GM19324 (cell line): Measurements from ENCODE around the gene QARS1.

Experiments used
- ATAC-seq: cut with Tn5 transposase; IDR thresholded peaks from one replicate; pipeline ENCODE4 v1.9.1; 2021; ENCODE audit warnings: mild to moderate bottlenecking, moderate library complexity; ENCODE audit not compliant: unreplicated experiment, low FRiP score

The QARS1 gene

GRCh38 chr3:49121132-49121736 is 16.7 kb upstream of the QARS1 start:
- ATAC-seq: no peak

GRCh38 chr3:49120438-49121131 is 16.0 kb upstream of the QARS1 start, which contains the start of gene USP19:
Gene USP19 (minus strand): TSS chr3:49120823. CDS start chr3:49119145, 1,678 bp downstream.
- peak; percentile 84 for ATAC-seq

DNA sequence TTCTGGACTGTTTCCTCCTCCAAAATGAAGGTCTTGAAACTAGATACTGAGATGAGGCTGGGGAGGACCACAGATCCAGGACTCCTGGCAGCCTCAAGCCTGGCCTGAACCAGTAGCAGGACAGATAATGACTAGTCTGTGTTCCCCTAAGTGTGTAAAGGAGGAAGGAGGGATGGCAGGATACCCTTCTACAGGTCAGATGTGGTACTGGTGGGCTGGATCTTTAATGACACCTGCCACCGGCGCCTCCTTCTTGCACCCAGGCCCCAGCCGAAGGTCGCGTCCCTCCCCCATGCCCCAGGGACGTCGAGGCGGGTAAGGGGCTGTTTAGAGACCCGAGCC is 15.5 kb upstream of the QARS1 start:
- ATAC-seq: no peak

GRCh38 chr3:49119439-49119838 is 14.9 kb upstream of the QARS1 start:
- ATAC-seq: no peak

DNA sequence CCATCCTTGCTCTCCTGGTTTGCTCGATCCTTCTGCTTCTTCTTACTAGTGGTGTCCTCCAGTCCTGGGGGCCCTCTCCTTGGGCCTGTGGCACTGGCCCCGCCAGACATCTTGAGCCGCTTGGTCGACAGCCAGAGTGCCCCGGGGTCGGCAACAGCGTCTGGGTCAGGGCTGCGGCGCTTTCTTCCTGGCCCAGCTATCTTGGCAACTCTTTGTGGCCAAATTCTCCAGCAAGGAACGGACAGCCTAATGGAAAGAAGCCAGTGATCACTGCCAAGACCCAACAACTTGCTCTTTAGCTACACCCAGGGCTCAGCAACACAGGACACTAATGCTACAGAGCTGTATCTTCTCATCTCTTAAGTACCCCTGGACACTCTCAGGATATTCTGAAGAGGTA is 14.5 kb upstream of the QARS1 start:
- ATAC-seq: no peak

DNA sequence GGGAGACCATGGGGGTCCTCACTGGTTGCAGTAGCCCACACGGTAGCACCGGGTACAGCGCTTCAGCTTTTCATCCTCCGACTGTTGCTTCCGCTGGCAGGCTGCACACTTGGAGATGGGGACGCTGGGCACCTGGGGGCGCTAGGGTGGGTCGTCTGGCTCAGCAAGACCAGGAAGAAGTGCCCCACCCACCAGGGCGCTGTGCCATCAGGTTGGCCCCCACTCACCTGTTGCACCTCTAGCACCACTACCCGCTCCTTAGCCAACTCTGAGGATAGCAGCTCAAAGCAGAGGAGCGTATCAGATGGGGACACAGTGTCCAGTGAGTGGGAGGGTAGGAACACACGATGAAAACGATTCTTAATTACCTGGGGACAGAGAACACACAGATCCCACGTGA is 7.7 kb upstream of the QARS1 start:
- no peak for ATAC-seq

DNA sequence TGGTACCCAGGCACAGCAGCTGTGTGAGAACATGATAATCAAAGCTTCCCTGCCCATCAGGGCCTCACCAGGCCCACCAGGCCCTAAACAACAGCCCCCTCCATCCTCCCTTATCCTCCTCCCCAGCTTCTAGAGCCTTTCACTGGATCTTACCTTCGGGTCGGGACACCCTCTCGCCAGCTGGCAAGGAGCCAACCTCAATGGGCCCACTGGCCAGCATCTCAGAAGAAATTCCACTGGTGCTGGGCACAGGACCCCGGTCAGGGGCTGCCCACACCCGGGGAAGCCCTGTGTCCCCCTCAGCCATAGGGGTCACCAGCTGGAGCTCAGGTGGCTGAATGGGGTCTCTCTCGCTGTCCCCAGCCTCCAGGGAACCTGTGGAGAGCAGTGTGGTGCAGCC is 6.8 kb upstream of the QARS1 start:
- no peak for ATAC-seq

DNA sequence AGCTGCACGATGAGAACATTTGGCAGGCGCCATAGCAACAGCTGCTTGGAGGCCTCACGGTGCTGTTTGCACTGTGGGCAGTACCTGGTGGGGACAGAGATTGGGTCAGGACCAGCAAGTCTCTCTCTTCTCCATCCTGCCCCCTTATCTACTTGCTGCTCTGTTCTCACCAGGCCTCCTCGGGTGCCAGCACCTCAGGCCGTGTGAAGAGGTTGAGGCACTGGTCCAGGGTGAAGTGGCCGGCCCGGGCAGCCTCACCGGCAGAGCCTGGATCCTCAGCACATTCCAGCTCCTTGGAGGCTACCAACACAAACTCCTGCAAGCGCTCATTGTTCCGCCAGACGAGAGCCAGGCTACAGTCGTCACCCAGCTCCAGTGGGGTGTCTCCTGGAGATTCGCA is 6.2 kb upstream of the QARS1 start:
- ATAC-seq: no peak

DNA sequence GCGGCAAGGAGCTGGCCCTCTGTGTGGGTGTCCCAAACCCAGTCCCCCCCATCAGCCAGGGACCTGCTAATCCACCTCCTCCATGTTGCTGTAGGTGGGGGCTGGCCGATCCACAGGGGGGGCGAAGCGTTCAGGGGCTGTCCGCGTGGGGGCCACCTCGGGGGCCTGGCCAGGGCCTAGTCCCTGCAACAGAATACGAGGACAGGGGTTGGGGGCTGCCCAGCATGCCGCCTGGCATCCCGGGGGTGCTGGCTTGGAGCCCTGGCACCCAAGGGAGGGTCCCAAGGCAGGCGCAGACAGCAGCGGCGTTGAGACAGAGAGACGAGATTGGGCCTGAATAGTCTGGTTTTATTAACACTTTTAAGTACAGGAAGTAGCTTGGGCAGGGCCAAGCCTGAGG is 3.8 kb upstream of the QARS1 start:
- ATAC-seq: no peak

- ATAC-seq: no peak
Measured at GRCh38 chr3:49104052-49104426, 518 bp downstream of the QARS1 start.

GRCh38 chr3:49100046-49100615 is 4.4 kb downstream of the QARS1 start:
- ATAC-seq: no peak

DNA sequence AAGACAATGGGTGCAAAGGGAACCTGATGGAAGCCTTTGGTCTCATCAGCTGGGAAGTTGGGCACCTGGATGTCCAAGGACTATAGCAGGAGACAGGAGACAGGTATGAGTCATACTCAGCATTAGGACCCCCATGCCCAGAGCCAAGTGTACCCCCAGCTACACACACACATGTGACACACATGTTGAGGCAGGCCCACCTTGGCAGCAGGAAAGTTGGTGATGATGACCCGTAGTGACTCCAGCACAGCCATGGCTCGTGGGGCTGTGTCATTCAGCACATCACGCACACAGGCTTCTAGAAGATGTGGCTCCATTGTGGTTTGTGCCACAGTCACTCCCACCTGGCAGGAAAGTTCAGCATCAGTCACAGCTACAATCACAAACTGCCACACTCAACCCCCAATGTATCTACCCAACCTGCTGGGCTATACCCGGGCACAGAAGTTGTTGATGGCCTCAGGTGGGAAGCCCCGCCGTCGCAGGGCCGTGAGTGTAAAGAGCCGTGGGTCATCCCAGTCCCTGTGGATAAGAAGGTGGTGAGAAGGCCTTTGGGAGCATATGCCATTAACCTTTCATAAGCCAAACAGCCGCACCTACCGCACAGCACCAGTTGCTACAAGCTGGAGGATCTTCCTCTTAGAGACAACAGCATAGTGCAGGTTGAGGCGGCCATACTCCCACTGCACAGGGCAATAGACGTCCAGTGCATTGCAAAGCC is 5.5 kb downstream of the QARS1 start:
- no peak for ATAC-seq

DNA sequence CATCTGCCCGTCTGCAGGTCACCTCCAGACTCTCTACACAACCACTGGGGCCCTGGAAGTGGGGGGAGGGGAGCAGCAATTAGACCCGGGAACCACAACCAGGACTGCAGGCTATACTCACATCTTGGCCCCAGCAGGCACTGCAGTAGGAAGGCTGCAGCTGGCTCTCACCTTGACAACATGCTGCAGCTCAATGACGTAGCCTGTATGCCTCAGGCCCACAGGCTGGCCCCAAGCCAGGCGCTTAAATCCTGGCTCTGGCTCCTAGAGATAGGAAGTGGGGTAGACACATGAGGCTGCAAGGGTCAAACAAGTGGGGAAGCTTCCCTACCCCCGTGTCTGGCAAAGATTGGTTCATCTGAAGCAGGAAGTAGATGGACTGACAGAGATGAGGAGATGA is 6.1 kb downstream of the QARS1 start:
- ATAC-seq: no peak

DNA sequence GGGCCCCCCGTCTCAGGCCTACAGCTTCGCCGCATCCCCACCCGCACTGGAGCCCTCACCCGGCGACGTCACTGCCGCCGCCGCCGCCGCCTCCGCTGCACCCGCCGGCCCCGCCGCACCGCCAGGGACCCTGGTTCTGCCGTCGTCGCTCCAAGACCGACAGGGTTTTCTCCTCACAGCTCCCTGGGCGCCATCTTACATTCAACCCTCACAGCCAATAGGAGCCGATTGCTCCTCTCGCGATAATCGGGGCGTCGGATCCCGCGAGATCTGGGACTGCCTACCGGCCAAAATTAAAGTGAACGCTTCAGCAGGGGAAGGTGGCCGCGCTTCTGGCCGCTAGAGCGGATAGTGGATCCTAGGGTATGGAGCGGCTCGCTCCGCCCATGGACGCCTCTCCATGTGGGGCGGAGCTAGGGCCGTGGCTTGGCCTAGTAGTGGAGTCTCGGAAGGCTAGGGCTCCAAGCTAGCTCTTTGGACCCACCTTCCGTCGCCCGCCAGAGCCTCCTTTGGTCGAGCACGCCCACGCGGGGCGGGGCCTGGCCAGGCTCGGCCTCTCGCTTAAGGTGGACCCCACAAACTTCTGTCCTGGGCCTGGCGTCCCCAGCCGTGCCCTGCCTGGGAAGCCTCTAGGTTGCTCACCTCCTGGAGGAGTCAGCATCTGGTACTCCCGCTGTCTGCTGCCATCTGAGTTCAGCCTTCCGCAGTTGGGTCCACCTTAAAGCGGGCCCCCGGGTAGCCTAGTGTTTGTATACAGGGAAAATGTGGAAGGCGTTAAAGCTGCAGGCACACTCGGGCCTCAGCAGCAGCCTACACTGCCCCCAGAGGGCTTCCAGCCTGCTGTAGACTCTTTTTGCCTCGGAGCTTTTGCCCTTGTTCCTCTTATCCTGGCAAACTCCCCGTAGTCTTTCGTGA is 10.4 kb downstream of the QARS1 start, which contains the start of gene QRICH1:
Gene QRICH1 (minus strand): TSS at position 219 of the 915 bp plus-strand sequence. CDS start 17,054 bp downstream, outside the sequence.
- peak; percentile 83 for ATAC-seq

- peak; percentile 46 for ATAC-seq
Measured at GRCh38 chr3:49092938-49093852, 11.4 kb downstream of the QARS1 start.

DNA sequence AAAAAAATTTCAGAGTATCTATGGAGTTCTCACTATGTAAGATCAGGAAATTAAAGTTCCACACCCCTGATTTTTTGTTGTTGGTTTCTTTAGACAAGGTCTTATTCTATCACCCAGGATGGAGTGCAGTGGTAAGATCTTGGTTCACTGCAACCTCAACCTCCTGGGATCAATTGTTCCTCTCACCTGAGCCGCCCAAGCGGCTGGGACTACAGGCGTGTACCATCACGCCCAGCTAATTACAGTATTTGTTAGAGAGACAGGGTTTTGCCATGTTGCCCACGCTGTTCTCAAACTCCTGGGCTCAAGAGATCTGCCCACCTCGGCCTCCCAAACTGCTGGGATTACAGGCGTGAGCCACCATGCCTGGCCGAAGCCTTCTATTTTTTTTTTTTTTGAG is 23.1 kb downstream of the QARS1 start:
- no peak for ATAC-seq

GRCh38 chr3:49079270-49079669 is 25.3 kb downstream of the QARS1 start:
- no peak for ATAC-seq

- ATAC-seq: no peak
Measured at GRCh38 chr3:49076646-49077045, 27.9 kb downstream of the QARS1 start.

- no peak for ATAC-seq
Measured at GRCh38 chr3:49076116-49076515, 28.4 kb downstream of the QARS1 start.
